ENCODE results near the gene TAF10.

DNA sequence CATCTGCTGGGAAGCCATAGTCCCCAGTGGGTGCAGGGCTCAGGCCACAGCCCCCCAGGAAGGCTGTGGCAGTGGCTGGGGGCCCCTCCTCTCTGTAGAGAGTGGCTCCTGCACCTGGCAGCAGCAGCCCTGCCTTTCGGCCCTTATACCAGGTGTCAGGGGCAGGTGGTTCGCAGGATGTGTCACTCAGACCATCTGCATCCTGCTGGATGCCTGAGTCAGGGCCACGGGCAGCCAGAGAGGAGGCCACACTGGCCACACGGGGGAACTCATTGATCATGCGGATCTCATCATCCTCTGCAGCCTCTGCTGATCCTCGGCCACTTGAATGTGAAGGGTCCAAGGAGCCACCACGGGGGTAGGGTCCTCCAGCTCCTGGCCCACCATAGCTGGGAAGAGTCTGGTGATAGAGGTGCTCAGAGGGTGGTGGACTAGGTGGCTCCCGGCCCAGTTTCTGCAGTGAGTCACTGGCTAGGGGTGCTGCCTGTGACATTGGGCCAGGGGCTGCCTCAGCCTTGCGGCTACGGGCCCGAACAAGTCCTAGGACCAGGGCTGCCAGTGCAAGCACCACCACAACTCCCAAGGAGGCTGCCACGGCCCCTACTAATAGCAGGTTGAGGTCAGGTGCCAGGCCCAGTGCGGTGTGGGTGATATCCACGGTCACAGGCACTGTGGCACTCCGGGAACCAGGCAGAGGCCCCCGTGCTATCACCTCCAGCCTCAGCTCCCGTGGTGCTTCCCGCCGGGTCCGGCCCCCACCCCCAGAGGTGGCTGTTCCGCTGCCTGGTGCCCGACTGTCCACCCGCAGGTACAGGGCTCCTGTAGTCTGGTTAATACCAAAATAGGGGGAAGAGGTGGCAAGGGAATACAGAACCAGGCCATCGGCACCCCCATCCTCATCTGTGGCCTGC, 10.5 kb upstream of the TAF10 start:
- no peak for TF ChIP-seq POLR2AphosphoS5 (IDR thresholded peaks at IDR 0.05; ENCODE audit: low read depth)
- TF ChIP-seq, protein P1, sequence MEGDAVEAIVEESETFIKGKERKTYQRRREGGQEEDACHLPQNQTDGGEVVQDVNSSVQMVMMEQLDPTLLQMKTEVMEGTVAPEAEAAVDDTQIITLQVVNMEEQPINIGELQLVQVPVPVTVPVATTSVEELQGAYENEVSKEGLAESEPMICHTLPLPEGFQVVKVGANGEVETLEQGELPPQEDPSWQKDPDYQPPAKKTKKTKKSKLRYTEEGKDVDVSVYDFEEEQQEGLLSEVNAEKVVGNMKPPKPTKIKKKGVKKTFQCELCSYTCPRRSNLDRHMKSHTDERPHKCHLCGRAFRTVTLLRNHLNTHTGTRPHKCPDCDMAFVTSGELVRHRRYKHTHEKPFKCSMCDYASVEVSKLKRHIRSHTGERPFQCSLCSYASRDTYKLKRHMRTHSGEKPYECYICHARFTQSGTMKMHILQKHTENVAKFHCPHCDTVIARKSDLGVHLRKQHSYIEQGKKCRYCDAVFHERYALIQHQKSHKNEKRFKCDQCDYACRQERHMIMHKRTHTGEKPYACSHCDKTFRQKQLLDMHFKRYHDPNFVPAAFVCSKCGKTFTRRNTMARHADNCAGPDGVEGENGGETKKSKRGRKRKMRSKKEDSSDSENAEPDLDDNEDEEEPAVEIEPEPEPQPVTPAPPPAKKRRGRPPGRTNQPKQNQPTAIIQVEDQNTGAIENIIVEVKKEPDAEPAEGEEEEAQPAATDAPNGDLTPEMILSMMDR (IDR thresholded peaks at IDR 0.05; ENCODE audit: insufficient read depth, low read length) = no peak
- no peak for TF ChIP-seq GABPA (IDR thresholded peaks at IDR 0.05; ENCODE audit: low read depth)
- no peak for TF ChIP-seq SPI1 (IDR thresholded peaks at IDR 0.05; ENCODE audit: borderline replicate concordance, low read depth)
